ENCODE measurements around the gene HOOK2.

Gene HOOK2

GRCh38 chr19:12787458-12787857, 12.1 kb upstream of the HOOK2 start:
- Histone ChIP-seq H2BK120ac (ENCODE audit: insufficient read depth, low read length, poor library complexity) (peak overlapping the region; percentile 35), H3K36me3 (ENCODE audit: control insufficient read depth in 1 of 2, insufficient read depth in 2 of 2, low read length in 2 of 2) (peaks cover 0 to 2% of the 10 kb centered on the region in 2 experiments), H3K4ac (ENCODE audit: low read depth, low read length) (no peak overlapping the region), H2AK5ac (ENCODE audit: low read length) (no peak overlapping the region), H3K14ac (ENCODE audit: low read length) (no peak overlapping the region), H3K79me1 (ENCODE audit: low read length) (peaks cover 80% of the 10 kb centered on the region), H2AFZ (ENCODE audit: insufficient read depth, low read length, poor library complexity) (no peak overlapping the region), H3K27me3 (ENCODE audit: insufficient read depth, low read length) (no peaks in the 10 kb centered on the region), H4K8ac (ENCODE audit: low read depth, low read length) (no peak overlapping the region), H3K27ac (ENCODE audit: low read depth, low read length) (no peak overlapping the region), H3K18ac (ENCODE audit: low read length) (no peak overlapping the region), H3K9me3 (ENCODE audit: insufficient read depth, low read depth, low read length) (no peaks in the 10 kb centered on the region), H3K4me1 (ENCODE audit: control insufficient read depth in 1 of 2, insufficient read depth in 2 of 2, low read length in 2 of 2) (peaks cover 53 to 58% of the 10 kb centered on the region in 2 experiments), H3K4me2 (ENCODE audit: low read length) (no peak overlapping the region), H3K9ac (ENCODE audit: low read length) (no peak overlapping the region), H2BK12ac (ENCODE audit: low read length) (no peak overlapping the region), H4K12ac (ENCODE audit: low read depth, low read length) (no peak overlapping the region), H3K23ac (ENCODE audit: low read length) (no peak overlapping the region), H3K79me2 (ENCODE audit: control insufficient read depth, insufficient read depth, low read length, poor library complexity) (peaks cover 26% of the 10 kb centered on the region), H3K4me3 (ENCODE audit: low read depth, low read length) (no peak overlapping the region), H2BK5ac (ENCODE audit: low read depth, low read length, poor library complexity) (no peak overlapping the region), H4K91ac (ENCODE audit: low read depth, low read length) (peak overlapping the region; percentile 59)
- no peak for DNase-seq
- WGBS (ENCODE audit: extremely low coverage, insufficient coverage, insufficient read length), result no CpG with 5 or more reads among the region's 10 CpGs

GRCh38 chr19:12786952-12787351, 11.6 kb upstream of the HOOK2 start:
- Histone ChIP-seq H3K14ac (ENCODE audit: low read length) (no peak overlapping the region), H3K27me3 (ENCODE audit: insufficient read depth, low read length) (no peaks in the 10 kb centered on the region), H2BK120ac (ENCODE audit: insufficient read depth, low read length, poor library complexity) (peak overlapping the region; percentile 79), H4K8ac (ENCODE audit: low read depth, low read length) (peak overlapping the region; percentile 24), H3K36me3 (ENCODE audit: control insufficient read depth in 1 of 2, insufficient read depth in 2 of 2, low read length in 2 of 2) (no peaks in the 10 kb centered on the region), H2BK12ac (ENCODE audit: low read length) (peak overlapping the region; percentile 97), H3K4me3 (ENCODE audit: low read depth, low read length) (no peak overlapping the region), H4K91ac (ENCODE audit: low read depth, low read length) (peak overlapping the region; percentile 100), H3K18ac (ENCODE audit: low read length) (no peak overlapping the region), H2AK5ac (ENCODE audit: low read length) (peak overlapping the region; percentile 13), H3K9ac (ENCODE audit: low read length) (no peak overlapping the region), H2AFZ (ENCODE audit: insufficient read depth, low read length, poor library complexity) (peak overlapping the region; percentile 8), H2BK5ac (ENCODE audit: low read depth, low read length, poor library complexity) (peak overlapping the region; percentile 88), H3K4me2 (ENCODE audit: low read length) (no peak overlapping the region), H3K27ac (ENCODE audit: low read depth, low read length) (no peak overlapping the region), H3K79me2 (ENCODE audit: control insufficient read depth, insufficient read depth, low read length, poor library complexity) (peaks cover 21% of the 10 kb centered on the region), H3K4ac (ENCODE audit: low read depth, low read length) (peak overlapping the region; percentile 25), H4K12ac (ENCODE audit: low read depth, low read length) (no peak overlapping the region), H3K9me3 (ENCODE audit: insufficient read depth, low read depth, low read length) (no peaks in the 10 kb centered on the region), H3K4me1 (ENCODE audit: control insufficient read depth in 1 of 2, insufficient read depth in 2 of 2, low read length in 2 of 2) (peaks cover 58 to 63% of the 10 kb centered on the region in 2 experiments), H3K79me1 (ENCODE audit: low read length) (peaks cover 80% of the 10 kb centered on the region), H3K23ac (ENCODE audit: low read length) (no peak overlapping the region)
- DNase-seq, result no peak
- WGBS (ENCODE audit: extremely low coverage, insufficient coverage, insufficient read length), result no CpG with 5 or more reads among the region's 3 CpGs

GRCh38 chr19:12786141-12786870, 11.0 kb upstream of the HOOK2 start:
- H3K27me3 ChIP-seq (ENCODE audit: insufficient read depth, low read length), result no peaks in the 10 kb centered on the region
- peaks cover 74% of the 10 kb centered on the region for H3K79me1 ChIP-seq (ENCODE audit: low read length)
- peaks cover 58 to 63% of the 10 kb centered on the region in 2 experiments for H3K4me1 ChIP-seq (ENCODE audit: control insufficient read depth in 1 of 2, insufficient read depth in 2 of 2, low read length in 2 of 2)
- no peaks in the 10 kb centered on the region for H3K36me3 ChIP-seq (ENCODE audit: control insufficient read depth in 1 of 2, insufficient read depth in 2 of 2, low read length in 2 of 2)
- H2BK120ac ChIP-seq (ENCODE audit: insufficient read depth, low read length, poor library complexity), result peak overlapping the region; percentile 79
- H4K91ac ChIP-seq (ENCODE audit: low read depth, low read length), result peak overlapping the region; percentile 100
- no peaks in the 10 kb centered on the region for H3K9me3 ChIP-seq (ENCODE audit: insufficient read depth, low read depth, low read length)
- H3K14ac ChIP-seq (ENCODE audit: low read length), result peak overlapping the region; percentile 62
- peak overlapping the region; percentile 8 for H2AFZ ChIP-seq (ENCODE audit: insufficient read depth, low read length, poor library complexity)
- peak in 1 of 2 donors; percentile 40 for DNase-seq
- no CpG with 5 or more reads among the region's 18 CpGs for WGBS (ENCODE audit: extremely low coverage, insufficient coverage, insufficient read length)
- H3K4me2 ChIP-seq (ENCODE audit: low read length), result no peak overlapping the region
- peak overlapping the region; percentile 96 for H3K27ac ChIP-seq (ENCODE audit: low read depth, low read length)
- peaks cover 15% of the 10 kb centered on the region for H3K79me2 ChIP-seq (ENCODE audit: control insufficient read depth, insufficient read depth, low read length, poor library complexity)
- H4K12ac ChIP-seq (ENCODE audit: low read depth, low read length), result no peak overlapping the region
- H4K8ac ChIP-seq (ENCODE audit: low read depth, low read length), result peak overlapping the region; percentile 24
- H3K4ac ChIP-seq (ENCODE audit: low read depth, low read length), result peak overlapping the region; percentile 31
- peak overlapping the region; percentile 82 for H2AK5ac ChIP-seq (ENCODE audit: low read length)
- no peak overlapping the region for H3K4me3 ChIP-seq (ENCODE audit: low read depth, low read length)
- H3K9ac ChIP-seq (ENCODE audit: low read length), result no peak overlapping the region
- H3K23ac ChIP-seq (ENCODE audit: low read length), result no peak overlapping the region
- peak overlapping the region; percentile 80 for H3K18ac ChIP-seq (ENCODE audit: low read length)
- peak overlapping the region; percentile 97 for H2BK12ac ChIP-seq (ENCODE audit: low read length)
- H2BK5ac ChIP-seq (ENCODE audit: low read depth, low read length, poor library complexity), result peak overlapping the region; percentile 88

- H2AK5ac ChIP-seq (ENCODE audit: low read length), result peak overlapping the region; percentile 78
Measured at GRCh38 chr19:12785431-12786031, 10.2 kb upstream of the HOOK2 start.

More at GRCh38 chr19:12785431-12786031, 10.2 kb upstream of the HOOK2 start:
- DNase-seq, result no peak
- H2BK5ac ChIP-seq (ENCODE audit: low read depth, low read length, poor library complexity), result peak overlapping the region; percentile 88
- H3K27ac ChIP-seq (ENCODE audit: low read depth, low read length), result peak overlapping the region; percentile 96
- no CpG with 5 or more reads among the region's 4 CpGs for WGBS (ENCODE audit: extremely low coverage, insufficient coverage, insufficient read length)
- H3K4me1 ChIP-seq (ENCODE audit: control insufficient read depth in 1 of 2, insufficient read depth in 2 of 2, low read length in 2 of 2), result peaks cover 52 to 57% of the 10 kb centered on the region in 2 experiments
- H3K27me3 ChIP-seq (ENCODE audit: insufficient read depth, low read length), result no peaks in the 10 kb centered on the region
- no peak overlapping the region for H4K12ac ChIP-seq (ENCODE audit: low read depth, low read length)
- no peaks in the 10 kb centered on the region for H3K9me3 ChIP-seq (ENCODE audit: insufficient read depth, low read depth, low read length)
- peak overlapping the region; percentile 1 for H3K4ac ChIP-seq (ENCODE audit: low read depth, low read length)
- no peak overlapping the region for H3K4me2 ChIP-seq (ENCODE audit: low read length)
- H3K79me1 ChIP-seq (ENCODE audit: low read length), result peaks cover 68% of the 10 kb centered on the region
- peak overlapping the region; percentile 80 for H3K18ac ChIP-seq (ENCODE audit: low read length)
- H2BK120ac ChIP-seq (ENCODE audit: insufficient read depth, low read length, poor library complexity), result peak overlapping the region; percentile 79
- H3K4me3 ChIP-seq (ENCODE audit: low read depth, low read length), result no peak overlapping the region
- H3K36me3 ChIP-seq (ENCODE audit: control insufficient read depth in 1 of 2, insufficient read depth in 2 of 2, low read length in 2 of 2), result no peaks in the 10 kb centered on the region
- H2AFZ ChIP-seq (ENCODE audit: insufficient read depth, low read length, poor library complexity), result no peak overlapping the region
- H3K23ac ChIP-seq (ENCODE audit: low read length), result no peak overlapping the region
- peak overlapping the region; percentile 1 for H4K8ac ChIP-seq (ENCODE audit: low read depth, low read length)
- peaks cover 15% of the 10 kb centered on the region for H3K79me2 ChIP-seq (ENCODE audit: control insufficient read depth, insufficient read depth, low read length, poor library complexity)
- peak overlapping the region; percentile 100 for H4K91ac ChIP-seq (ENCODE audit: low read depth, low read length)
- H3K14ac ChIP-seq (ENCODE audit: low read length), result peak overlapping the region; percentile 62
- peak overlapping the region; percentile 84 for H2BK12ac ChIP-seq (ENCODE audit: low read length)
- H3K9ac ChIP-seq (ENCODE audit: low read length), result no peak overlapping the region

Data from trophoblast cell (in vitro differentiated cells and primary cell).